ENCODE measurements around the gene PTPRN2.

- TF ChIP-seq CTCF (IDR thresholded peaks at IDR 0.05): no peak
- no peak for TF ChIP-seq POLR2A (IDR thresholded peaks at IDR 0.05)
These were observed 411.0 kb downstream of the PTPRN2 start for GRCh38 chr7:158176561-158177173.
